Endothelial cell of umbilical vein (primary cell): ENCODE results near the gene GRPR.

ENCODE experiments used
- EZH2 ChIP-seq: IDR thresholded peaks from 2 replicates; pipeline ENCODE4 v1.6.1; 2012; ENCODE audit warnings: borderline replicate concordance, low read depth, mild to moderate bottlenecking, moderate library complexity, low read length, inconsistent platforms; ENCODE audit not compliant: severe bottlenecking
- GATA2 ChIP-seq: IDR thresholded peaks from 2 replicates; pipeline ENCODE4 v1.7.0; 2011; ENCODE audit warnings: low read depth, mild to moderate bottlenecking, moderate library complexity, mixed read lengths, low read length; ENCODE audit not compliant: insufficient read length, insufficient read depth
- MYC ChIP-seq: IDR thresholded peaks from one replicate; pipeline ENCODE4 v1.6.1; 2011; ENCODE audit warnings: mild to moderate bottlenecking, low read depth, low read length
- POLR2A ChIP-seq: IDR thresholded peaks from 2 replicates; pipeline ENCODE4 v1.6.1; 2012; ENCODE audit warnings: low read depth, mild to moderate bottlenecking, control low read depth, low read length
- POLR2AphosphoS5 ChIP-seq: IDR thresholded peaks from 2 replicates; pipeline ENCODE4 v1.6.1; 2012; ENCODE audit warnings: low read depth, mild to moderate bottlenecking, control low read depth, low read length, moderate library complexity; ENCODE audit not compliant: insufficient read depth
- TF ChIP-seq, protein P1 (sequence below), 2 donors: IDR thresholded peaks; 1 replicate in 1 of 2; 2 replicates in 1 of 2; pipeline ENCODE4 v1.5.1; 2011; ENCODE audit warnings: low read length in 2 of 2, mild to moderate bottlenecking in 2 of 2, moderate library complexity in 2 of 2, control low read depth in 1 of 2, inconsistent platforms in 1 of 2, low read depth in 1 of 2; ENCODE audit not compliant: insufficient read depth in 1 of 2; ENCODE audit errors: extremely low read depth in 1 of 2

- TF ChIP-seq, protein P1, sequence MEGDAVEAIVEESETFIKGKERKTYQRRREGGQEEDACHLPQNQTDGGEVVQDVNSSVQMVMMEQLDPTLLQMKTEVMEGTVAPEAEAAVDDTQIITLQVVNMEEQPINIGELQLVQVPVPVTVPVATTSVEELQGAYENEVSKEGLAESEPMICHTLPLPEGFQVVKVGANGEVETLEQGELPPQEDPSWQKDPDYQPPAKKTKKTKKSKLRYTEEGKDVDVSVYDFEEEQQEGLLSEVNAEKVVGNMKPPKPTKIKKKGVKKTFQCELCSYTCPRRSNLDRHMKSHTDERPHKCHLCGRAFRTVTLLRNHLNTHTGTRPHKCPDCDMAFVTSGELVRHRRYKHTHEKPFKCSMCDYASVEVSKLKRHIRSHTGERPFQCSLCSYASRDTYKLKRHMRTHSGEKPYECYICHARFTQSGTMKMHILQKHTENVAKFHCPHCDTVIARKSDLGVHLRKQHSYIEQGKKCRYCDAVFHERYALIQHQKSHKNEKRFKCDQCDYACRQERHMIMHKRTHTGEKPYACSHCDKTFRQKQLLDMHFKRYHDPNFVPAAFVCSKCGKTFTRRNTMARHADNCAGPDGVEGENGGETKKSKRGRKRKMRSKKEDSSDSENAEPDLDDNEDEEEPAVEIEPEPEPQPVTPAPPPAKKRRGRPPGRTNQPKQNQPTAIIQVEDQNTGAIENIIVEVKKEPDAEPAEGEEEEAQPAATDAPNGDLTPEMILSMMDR (IDR thresholded peaks at IDR 0.05; ENCODE audit: extremely low read depth in 1 of 2, insufficient read depth in 1 of 2, low read depth in 1 of 2, low read length in 2 of 2), result no peak
- TF ChIP-seq POLR2A (no peak), EZH2 (no peak), POLR2AphosphoS5 (no peak), MYC (no peak), GATA2 (no peak)
Observed at GRCh38 chrX:16101581-16101980, 21.8 kb upstream of the GRPR start.
